Measurements from ENCODE around the gene SPAG17.

DNA sequence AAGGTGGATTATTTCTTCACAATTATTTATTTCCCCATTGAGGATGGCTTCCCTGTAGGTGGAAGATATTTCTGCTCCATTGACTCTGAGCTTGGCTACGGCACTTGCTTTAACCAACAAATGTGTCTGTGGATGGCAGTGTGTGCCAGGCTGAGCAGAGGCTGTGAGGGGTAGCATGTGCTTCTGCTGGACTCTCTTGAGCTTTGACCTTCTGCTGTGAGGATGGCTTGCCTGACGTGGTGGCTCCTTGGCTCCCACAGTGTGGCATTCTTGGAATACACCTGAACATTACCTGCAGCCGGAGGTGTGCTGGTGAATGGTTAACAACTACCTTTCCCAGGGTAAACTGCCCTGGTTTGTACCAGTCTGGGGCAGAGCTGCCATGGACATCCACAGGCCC is 208.6 kb downstream of the SPAG17 start:
- TF ChIP-seq, protein P1, sequence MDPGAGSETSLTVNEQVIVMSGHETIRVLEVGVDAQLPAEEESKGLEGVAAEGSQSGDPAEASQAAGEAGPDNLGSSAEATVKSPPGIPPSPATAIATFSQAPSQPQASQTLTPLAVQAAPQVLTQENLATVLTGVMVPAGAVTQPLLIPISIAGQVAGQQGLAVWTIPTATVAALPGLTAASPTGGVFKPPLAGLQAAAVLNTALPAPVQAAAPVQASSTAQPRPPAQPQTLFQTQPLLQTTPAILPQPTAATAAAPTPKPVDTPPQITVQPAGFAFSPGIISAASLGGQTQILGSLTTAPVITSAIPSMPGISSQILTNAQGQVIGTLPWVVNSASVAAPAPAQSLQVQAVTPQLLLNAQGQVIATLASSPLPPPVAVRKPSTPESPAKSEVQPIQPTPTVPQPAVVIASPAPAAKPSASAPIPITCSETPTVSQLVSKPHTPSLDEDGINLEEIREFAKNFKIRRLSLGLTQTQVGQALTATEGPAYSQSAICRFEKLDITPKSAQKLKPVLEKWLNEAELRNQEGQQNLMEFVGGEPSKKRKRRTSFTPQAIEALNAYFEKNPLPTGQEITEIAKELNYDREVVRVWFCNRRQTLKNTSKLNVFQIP (CRISPR knock-in tag; IDR thresholded peaks at IDR 0.05; ENCODE audit: borderline replicate concordance, low read depth): no peak
- TF ChIP-seq ARNTL (CRISPR knock-in tag; IDR thresholded peaks at IDR 0.05; ENCODE audit: borderline replicate concordance, low read depth): no peak
- TF ChIP-seq ESRRG (CRISPR knock-in tag; IDR thresholded peaks at IDR 0.05): no peak
- TF ChIP-seq, protein P2, sequence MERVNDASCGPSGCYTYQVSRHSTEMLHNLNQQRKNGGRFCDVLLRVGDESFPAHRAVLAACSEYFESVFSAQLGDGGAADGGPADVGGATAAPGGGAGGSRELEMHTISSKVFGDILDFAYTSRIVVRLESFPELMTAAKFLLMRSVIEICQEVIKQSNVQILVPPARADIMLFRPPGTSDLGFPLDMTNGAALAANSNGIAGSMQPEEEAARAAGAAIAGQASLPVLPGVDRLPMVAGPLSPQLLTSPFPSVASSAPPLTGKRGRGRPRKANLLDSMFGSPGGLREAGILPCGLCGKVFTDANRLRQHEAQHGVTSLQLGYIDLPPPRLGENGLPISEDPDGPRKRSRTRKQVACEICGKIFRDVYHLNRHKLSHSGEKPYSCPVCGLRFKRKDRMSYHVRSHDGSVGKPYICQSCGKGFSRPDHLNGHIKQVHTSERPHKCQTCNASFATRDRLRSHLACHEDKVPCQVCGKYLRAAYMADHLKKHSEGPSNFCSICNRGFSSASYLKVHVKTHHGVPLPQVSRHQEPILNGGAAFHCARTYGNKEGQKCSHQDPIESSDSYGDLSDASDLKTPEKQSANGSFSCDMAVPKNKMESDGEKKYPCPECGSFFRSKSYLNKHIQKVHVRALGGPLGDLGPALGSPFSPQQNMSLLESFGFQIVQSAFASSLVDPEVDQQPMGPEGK (CRISPR knock-in tag; IDR thresholded peaks at IDR 0.05; ENCODE audit: borderline replicate concordance): no peak
- no peak for TF ChIP-seq ZFP30 (CRISPR knock-in tag; IDR thresholded peaks at IDR 0.05)
- TF ChIP-seq TOX (CRISPR knock-in tag; IDR thresholded peaks at IDR 0.05; ENCODE audit: borderline replicate concordance): no peak
- TF ChIP-seq, protein P3, sequence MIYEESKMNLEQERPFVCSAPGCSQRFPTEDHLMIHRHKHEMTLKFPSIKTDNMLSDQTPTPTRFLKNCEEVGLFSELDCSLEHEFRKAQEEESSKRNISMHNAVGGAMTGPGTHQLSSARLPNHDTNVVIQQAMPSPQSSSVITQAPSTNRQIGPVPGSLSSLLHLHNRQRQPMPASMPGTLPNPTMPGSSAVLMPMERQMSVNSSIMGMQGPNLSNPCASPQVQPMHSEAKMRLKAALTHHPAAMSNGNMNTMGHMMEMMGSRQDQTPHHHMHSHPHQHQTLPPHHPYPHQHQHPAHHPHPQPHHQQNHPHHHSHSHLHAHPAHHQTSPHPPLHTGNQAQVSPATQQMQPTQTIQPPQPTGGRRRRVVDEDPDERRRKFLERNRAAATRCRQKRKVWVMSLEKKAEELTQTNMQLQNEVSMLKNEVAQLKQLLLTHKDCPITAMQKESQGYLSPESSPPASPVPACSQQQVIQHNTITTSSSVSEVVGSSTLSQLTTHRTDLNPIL (CRISPR knock-in tag; IDR thresholded peaks at IDR 0.05; ENCODE audit: low read depth): no peak
- TF ChIP-seq GLIS3 (CRISPR knock-in tag; IDR thresholded peaks at IDR 0.05): no peak
- TF ChIP-seq BACH2 (CRISPR knock-in tag; IDR thresholded peaks at IDR 0.05; ENCODE audit: borderline replicate concordance): no peak
- no peak for TF ChIP-seq RARB (CRISPR knock-in tag; IDR thresholded peaks at IDR 0.05)
- no peak for TF ChIP-seq OSR1 (CRISPR knock-in tag; IDR thresholded peaks at IDR 0.05)
- no peak for TF ChIP-seq ZC3H10 (CRISPR knock-in tag; IDR thresholded peaks at IDR 0.05)
- no peak for TF ChIP-seq ZFP3 (CRISPR knock-in tag; IDR thresholded peaks at IDR 0.05)

Data from SK-N-SH treated with all-trans-retinoic acid at 6 μM for 48 hours (cell line).